ENCODE data around the gene PDE9A.

The PDE9A gene

DNA sequence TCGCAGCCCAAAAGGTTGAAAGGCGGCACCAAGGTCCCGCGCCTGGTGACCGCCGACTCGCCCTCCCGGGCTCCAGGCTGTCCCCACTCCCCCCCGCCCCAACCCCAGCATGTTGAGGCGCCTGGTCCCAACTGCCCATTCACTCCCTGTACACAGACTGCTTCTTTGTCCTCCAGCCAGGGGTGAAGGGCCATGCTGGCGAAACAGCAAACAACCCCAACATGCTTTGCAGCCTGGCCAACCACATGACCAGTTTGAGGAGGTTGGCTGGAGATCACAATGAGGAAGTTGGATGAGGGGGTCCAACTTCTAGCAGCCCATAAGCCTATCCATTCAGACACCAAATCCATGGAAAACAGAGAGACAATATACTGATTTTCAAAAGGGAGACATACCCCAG is 13.5 kb downstream of the PDE9A start:
- H3K4me3 ChIP-seq (replicated peaks; ENCODE audit: low read depth, low read length): no peak overlapping the region
- TF ChIP-seq, protein P1, sequence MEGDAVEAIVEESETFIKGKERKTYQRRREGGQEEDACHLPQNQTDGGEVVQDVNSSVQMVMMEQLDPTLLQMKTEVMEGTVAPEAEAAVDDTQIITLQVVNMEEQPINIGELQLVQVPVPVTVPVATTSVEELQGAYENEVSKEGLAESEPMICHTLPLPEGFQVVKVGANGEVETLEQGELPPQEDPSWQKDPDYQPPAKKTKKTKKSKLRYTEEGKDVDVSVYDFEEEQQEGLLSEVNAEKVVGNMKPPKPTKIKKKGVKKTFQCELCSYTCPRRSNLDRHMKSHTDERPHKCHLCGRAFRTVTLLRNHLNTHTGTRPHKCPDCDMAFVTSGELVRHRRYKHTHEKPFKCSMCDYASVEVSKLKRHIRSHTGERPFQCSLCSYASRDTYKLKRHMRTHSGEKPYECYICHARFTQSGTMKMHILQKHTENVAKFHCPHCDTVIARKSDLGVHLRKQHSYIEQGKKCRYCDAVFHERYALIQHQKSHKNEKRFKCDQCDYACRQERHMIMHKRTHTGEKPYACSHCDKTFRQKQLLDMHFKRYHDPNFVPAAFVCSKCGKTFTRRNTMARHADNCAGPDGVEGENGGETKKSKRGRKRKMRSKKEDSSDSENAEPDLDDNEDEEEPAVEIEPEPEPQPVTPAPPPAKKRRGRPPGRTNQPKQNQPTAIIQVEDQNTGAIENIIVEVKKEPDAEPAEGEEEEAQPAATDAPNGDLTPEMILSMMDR (IDR thresholded peaks at IDR 0.05; ENCODE audit: insufficient read depth, low read length, poor library complexity, severe bottlenecking): no peak
- no peaks in the 10 kb centered on the region for H3K36me3 ChIP-seq (ENCODE audit: control insufficient read depth, insufficient read depth, low read length)
- H3K27me3 ChIP-seq (replicated peaks; ENCODE audit: control insufficient read depth, insufficient read depth, low read length): no peaks in the 10 kb centered on the region; the same call in none of the 2 replicates
- DNase-seq (ENCODE audit: extremely low read depth, insufficient read length): no peak

DNA sequence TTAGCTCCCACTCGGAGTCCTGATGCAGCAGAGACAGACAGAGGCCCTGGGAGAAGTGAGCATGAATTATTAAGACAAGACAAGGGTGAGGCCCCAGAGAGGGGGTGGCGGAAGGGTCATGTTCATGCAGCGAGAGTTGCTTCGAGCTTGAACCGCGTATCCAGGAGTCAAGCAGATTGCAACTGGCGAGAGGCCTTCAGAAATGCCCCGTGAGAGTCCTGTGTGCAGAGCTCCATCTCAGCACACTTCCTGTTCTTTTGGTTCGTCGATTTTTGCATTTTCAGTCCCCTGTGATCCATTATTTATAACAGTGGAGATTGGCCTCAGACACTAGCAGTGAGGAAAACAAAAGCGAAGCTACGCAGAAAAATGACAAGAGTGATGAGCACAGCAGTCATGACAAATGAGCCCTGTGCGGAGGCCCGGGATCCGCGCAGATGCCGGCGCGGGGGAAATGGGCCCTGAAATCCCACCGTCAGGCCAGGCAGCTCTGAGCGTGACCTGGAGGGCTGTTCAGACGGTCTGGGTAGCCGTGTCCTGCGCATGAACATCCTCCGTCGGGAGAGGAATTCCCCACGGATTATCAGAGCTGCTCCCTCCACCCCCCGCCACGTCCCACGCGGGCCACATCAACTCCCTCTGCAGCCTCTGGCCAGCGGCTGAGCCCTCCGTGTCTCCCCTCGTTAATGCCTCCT is 15.0 kb downstream of the PDE9A start:
- TF ChIP-seq, protein P1 (IDR thresholded peaks at IDR 0.05; ENCODE audit: insufficient read depth, low read length, poor library complexity, severe bottlenecking): no peak
- DNase-seq (ENCODE audit: extremely low read depth, insufficient read length): no peak
- no peaks in the 10 kb centered on the region for H3K36me3 ChIP-seq (ENCODE audit: control insufficient read depth, insufficient read depth, low read length)
- no peak overlapping the region for H3K4me3 ChIP-seq (replicated peaks; ENCODE audit: low read depth, low read length)
- H3K27me3 ChIP-seq (replicated peaks; ENCODE audit: control insufficient read depth, insufficient read depth, low read length): peaks cover 1% of the 10 kb centered on the region

DNA sequence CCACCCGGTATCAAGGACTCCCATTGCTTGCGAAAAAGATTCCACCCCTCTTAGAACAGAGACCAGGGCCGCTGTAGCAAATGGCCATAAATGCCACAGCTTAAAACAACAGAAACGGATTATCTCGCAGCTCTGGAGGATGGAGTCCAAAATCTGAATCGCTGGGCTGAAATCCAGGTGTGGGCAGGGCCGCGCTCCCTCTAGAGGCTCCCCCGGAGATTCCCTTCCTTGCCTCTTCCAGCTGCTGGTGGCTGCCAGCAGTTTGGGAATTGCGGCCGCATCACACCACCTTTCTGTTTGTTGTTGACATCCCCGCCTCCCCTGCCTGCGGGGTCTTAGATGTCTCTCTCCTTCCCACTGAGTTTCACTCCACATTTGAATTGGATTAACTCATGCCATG is 15.6 kb downstream of the PDE9A start:
- H3K36me3 ChIP-seq (ENCODE audit: control insufficient read depth, insufficient read depth, low read length): no peaks in the 10 kb centered on the region
- H3K4me3 ChIP-seq (replicated peaks; ENCODE audit: low read depth, low read length): no peak overlapping the region
- DNase-seq (ENCODE audit: extremely low read depth, insufficient read length): no peak
- TF ChIP-seq, protein P1 (IDR thresholded peaks at IDR 0.05; ENCODE audit: insufficient read depth, low read length, poor library complexity, severe bottlenecking): no peak
- peaks cover 1% of the 10 kb centered on the region for H3K27me3 ChIP-seq (replicated peaks; ENCODE audit: control insufficient read depth, insufficient read depth, low read length)

DNA sequence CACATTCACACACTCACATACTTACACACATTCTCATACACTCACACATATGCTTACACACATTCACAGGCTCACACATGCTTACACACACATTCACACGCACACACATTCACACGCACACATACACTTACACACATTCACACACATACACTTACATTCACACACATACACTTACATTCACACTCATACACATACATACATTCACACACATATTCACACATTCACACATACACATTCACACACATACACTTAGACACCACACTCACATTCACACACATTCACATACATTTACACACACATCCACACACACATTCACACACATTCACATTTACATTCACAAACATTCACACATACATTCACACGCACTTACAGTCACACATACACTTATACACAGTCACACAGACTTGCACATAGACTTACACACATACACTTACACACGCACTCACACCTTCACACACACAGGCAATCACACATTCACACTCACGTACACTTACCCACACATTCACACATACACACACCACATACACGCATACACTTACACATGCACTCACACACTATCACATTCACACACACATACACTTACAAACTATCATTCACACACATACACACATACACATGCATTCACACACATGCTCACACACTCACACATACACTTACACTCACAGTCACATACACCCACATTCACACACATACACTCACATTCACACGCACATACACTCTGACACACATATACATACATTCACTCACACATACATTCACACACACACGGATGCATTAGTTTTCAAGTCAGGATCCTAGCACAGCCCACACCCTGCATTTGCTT is 16.8 kb downstream of the PDE9A start:
- Histone ChIP-seq H3K27me3 (replicated peaks; ENCODE audit: control insufficient read depth, insufficient read depth, low read length) (peaks cover 1% of the 10 kb centered on the region), H3K4me3 (replicated peaks; ENCODE audit: low read depth, low read length) (no peak overlapping the region), H3K36me3 (ENCODE audit: control insufficient read depth, insufficient read depth, low read length) (no peaks in the 10 kb centered on the region)
- TF ChIP-seq, protein P1 (IDR thresholded peaks at IDR 0.05; ENCODE audit: insufficient read depth, low read length, poor library complexity, severe bottlenecking): no peak
- DNase-seq (ENCODE audit: extremely low read depth, insufficient read length): no peak

DNA sequence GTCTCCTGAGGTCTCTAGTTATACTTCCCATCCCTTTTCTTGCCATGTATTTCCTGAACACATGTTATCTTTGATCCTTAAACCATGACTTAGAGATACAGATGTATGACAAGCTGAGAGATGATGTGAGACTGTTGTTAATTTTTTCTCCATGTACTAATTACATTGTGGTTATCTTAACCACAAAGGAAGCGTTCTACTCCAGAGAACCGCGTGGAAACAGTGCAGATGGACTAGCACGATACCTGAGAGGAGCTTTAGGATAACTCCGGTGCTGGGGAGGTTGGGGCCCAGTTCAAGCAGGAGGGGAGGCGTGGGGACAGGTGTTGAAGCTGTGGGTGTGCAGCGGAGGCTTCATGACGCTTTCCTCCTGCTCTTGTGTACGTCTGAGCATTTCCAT is 17.5 kb downstream of the PDE9A start:
- TF ChIP-seq, protein P1 (IDR thresholded peaks at IDR 0.05; ENCODE audit: insufficient read depth, low read length, poor library complexity, severe bottlenecking): no peak
- H3K36me3 ChIP-seq (ENCODE audit: control insufficient read depth, insufficient read depth, low read length): no peaks in the 10 kb centered on the region
- no peak overlapping the region for H3K4me3 ChIP-seq (replicated peaks; ENCODE audit: low read depth, low read length)
- DNase-seq (ENCODE audit: extremely low read depth, insufficient read length): no peak
- H3K27me3 ChIP-seq (replicated peaks; ENCODE audit: control insufficient read depth, insufficient read depth, low read length): peaks cover 1% of the 10 kb centered on the region
